ENCODE measurements around the gene DVL3.
"Not testable (repeated sequence)": the region's sequence is repeated elsewhere in the genome, so short reads cannot be mapped to it uniquely, and the experiment has no call there.

DVL3 gene

DNA sequence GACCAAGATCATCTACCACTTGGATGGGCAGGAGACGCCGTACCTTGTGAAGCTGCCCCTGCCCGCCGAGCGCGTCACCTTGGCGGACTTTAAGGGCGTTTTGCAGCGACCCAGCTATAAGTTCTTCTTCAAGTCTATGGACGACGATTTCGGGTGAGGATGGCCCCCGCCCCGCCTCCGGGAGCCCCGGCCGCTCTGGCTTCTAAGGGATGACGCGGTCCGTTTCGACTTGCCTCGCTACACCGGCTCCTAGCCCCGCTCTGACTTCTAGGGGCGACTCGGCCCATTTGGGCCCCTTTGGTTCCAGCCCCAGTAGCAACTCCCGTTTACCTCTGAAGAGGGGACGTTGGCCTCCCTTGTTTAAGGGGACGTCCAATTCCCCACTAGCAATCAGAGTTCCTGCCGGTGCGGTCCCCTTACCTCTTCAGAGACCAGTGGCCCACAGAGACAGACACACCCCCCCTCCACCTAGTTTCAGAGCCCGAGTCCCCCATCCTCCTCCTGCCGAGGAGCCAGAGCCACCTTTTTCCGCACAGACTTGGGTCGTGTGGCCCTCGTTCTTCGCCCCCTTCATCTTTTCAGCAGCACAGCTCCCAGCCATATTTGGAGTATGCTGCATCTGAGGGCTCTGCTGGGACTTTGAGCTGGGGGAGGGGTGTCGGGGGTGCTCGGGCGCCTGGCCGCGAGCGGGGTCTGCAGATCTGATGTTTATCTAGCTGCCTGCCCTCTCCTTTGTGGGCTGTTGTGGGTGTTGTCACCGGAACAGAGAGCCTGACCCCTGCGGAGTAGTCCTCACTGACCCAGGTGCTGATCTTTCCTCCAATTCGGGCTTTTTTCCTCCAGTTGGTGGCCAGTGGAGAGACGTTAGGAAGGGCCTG is 706 bp downstream of the DVL3 start:
- DNase-seq (ENCODE audit: low read depth in 2 of 2) = no peak

DNA sequence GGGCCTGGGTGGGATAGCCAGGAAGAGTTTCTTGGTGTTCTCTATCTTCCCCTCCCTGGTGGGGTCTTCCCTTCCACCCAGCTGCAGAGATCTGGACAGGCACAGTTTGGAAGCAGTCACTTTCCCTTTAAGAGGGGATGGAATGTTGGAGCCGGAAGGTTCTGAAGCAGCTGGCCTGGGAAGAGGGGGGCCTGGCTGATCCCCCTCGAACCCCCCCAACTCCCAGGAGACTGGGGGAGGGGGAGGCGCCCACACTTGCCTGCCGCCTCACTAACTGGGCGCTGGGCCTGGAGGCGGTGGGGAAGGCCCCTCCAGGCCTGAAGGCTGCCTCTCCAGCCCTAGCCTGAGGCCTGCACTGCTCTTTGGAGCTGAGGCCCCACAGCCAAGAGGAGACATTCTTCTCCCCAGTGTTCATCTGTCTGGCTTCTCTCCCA is 1.4 kb downstream of the DVL3 start:
- DNase-seq (ENCODE audit: low read depth in 2 of 2) = no peak

DNA sequence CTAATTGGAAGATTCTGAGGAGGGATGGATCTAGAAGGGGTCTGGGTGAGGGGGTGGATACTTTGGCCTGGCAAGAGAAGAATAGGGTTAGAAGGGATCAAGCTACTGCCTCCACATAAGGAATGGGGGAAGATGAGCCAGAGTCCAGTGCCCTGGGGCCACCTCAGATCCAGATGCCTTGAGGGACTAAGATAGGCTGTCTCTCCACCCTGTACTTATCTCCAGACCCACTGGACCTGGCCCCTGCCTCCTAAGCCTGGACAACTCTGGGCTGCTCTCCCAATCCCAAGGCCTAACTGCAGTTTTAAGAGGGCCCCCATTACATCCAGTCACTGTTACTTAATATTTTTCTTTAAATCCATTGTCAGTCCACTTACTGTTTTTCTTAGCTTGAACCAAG is 2.0 kb downstream of the DVL3 start:
- DNase-seq (ENCODE audit: low read depth in 2 of 2) = no peak

GRCh38 chr3:184158404-184158803 is 3.2 kb downstream of the DVL3 start:
- DNase-seq (ENCODE audit: low read depth in 2 of 2) = no peak

- no peak for DNase-seq (ENCODE audit: low read depth in 2 of 2)
Observed at GRCh38 chr3:184160456-184160855, 5.3 kb downstream of the DVL3 start.

- not testable (repeated sequence) for DNase-seq (ENCODE audit: low read depth in 2 of 2)
Observed at GRCh38 chr3:184162571-184163070, 7.4 kb downstream of the DVL3 start.

DNA sequence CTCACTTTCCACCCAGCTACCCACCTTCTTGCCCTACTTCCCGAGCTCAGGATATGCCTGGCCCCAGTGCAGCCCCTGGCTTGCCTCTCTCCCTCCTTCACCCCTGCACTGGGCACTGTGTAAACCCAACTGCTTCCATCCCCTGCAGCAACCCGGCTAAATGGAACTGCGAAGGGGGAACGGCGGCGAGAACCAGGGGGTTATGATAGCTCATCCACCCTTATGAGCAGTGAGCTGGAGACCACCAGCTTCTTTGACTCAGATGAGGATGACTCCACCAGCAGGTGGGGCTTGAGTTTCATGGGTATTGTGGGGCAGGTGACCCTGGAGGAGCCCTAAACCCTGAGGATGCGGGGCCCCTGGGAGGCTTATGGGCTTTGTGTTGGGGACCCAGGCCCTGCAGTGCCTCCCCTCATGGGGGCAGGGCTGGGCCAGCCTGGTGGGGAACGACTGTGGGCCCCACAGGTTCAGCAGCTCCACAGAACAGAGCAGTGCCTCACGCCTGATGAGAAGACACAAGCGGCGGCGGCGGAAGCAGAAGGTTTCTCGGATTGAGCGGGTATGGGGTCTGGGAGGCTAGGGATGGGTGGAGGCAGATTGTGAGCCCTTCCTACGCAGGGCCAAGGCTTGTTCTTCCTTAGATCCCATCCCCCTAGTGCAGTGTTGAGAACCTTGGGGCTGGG is 9.6 kb downstream of the DVL3 start:
- no peak for DNase-seq (ENCODE audit: low read depth in 2 of 2)

GRCh38 chr3:184165543-184165942 is 10.4 kb downstream of the DVL3 start:
- DNase-seq (ENCODE audit: low read depth in 2 of 2) = no peak

DNA sequence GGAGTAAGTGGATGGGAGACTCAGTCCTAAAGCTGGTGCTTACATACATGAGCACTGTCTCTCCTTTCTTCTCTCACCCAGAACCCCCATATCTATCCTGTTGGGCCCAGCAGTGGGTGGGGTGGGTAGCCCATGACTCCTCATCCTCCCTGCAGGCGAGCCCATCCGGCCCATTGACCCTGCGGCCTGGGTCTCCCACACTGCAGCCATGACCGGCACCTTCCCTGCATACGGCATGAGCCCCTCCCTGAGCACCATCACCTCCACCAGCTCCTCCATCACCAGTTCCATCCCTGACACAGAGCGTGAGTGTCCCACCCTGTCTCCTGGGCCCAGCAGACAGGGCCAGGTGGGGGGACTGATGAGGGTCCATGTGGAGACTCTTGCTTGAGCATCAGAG is 11.5 kb downstream of the DVL3 start:
- no peak for DNase-seq (ENCODE audit: low read depth in 2 of 2)

GRCh38 chr3:184167786-184168185 is 12.6 kb downstream of the DVL3 start:
- DNase-seq (ENCODE audit: low read depth in 2 of 2) = no peak

GRCh38 chr3:184168363-184169120 is 13.4 kb downstream of the DVL3 start:
- DNase-seq (ENCODE audit: low read depth in 2 of 2) = no peak

GRCh38 chr3:184169896-184170875 is 15.0 kb downstream of the DVL3 start:
- DNase-seq (ENCODE audit: low read depth in 2 of 2) = no peak

DNA sequence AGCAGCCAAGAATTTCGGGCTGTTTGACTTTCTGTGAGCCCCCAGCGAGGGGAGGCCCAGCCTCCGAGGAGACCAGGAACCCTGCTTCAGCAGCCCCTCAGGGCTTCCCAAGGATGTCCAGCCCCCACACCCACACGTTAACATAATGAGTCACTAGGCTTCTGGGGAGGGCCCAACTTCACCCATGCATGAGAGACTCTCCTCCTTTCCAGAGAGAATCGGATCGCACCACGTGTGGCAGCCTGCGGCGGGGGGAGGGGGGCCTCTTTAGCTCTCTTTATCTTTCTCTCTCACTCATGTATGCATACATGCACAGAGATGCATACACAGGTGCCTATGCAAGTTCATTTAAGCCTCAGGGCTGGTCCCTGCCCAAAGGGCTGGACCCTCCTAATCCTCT is 16.4 kb downstream of the DVL3 start:
- DNase-seq (ENCODE audit: low read depth in 2 of 2) = no peak

DNA sequence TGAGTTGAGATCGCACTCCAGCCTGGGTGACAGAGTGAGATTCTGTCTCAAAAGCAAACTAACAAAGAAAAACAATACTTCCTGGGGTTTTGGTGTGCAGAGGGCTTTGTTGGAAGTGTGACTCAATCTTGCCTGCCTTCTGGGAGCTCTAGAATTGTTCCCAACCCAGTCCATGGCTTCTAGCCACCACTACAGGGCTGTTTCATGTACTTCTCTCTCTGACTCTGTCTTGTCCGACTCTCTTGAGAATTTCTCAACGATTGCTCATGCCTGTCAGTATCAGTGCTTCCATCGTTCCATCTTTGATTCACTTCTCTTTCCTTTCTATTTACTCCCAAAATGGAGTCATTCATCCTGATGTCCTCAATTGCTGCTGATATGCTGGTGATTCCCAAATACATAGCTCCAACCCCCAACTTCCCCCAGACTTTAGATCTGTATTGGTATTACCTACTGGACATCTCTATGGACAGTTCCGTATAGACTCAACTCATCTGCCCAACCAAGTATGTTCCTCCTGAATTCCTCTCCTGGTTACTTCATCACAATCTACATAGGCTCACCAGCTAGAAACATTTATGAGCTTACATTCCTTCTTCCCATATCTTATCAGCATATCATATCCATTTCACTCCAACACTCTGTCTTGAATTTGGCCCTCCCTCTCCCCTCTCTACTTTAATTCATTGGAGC is 17.6 kb downstream of the DVL3 start:
- no peak for DNase-seq (ENCODE audit: low read depth in 2 of 2)

DNA sequence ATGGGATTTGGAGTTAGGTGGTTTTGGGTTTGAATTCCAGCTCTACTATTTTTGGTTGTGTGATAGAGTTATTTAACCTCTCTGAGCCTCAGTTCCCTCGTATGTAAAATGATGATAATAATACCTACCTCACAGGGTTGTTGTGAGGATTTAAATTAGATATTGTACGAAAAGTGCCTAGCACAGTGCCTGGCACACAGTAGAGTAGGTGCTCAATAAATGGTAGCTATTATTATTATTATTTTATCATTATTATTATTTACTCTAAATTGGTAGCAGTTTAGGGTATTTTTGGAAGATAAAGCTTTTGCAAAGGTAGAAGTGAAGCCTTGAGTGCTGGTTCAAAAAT is 18.2 kb downstream of the DVL3 start:
- DNase-seq (ENCODE audit: low read depth in 2 of 2) = no peak

- no peak for DNase-seq (ENCODE audit: low read depth in 2 of 2)
Observed at GRCh38 chr3:184174284-184174645, 19.1 kb downstream of the DVL3 start.

DNA sequence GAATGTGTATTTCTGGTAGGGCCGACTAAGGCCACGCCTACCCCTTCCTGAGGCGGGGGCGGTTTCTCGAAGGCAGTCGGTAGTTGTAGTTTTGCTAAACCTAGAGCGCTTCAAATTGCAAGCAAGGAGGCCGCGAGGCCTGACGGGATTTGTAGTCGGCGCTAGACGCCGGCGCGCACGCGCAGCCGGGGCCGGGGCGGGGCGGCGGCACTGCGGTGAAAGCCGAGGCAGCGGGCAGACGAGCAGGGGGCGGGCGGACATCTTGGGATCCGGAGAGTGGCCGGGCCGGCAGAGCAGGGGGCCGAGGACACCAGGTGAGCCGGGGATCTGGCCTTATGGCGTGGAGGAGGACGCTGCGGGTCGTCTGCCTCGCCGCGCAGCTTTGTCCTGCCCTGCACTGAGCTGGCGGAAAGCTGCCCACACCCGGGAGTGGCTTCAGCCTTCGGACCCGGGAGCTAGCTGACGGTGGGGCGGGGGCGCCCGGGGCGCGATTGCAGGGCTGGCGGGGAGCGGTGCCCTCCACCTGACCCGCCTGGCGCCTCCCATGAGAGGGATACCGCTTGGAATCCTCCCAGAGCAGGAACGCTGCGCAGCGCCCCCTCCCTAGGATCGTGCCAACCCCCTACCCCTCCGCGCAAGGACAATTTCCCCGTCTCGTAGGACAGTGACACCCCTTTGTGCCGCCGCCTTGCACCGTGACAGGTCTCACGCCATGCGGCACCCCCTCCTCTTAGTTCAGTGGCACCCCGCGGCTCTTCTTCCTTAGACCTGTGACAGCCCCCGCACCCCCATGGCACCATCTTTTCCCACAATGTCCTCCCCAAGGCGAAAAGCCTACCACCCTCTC is 19.7 kb downstream of the DVL3 start, which contains the start of gene AP2M1:
TSS of gene AP2M1 (plus strand) at position 210 of the 847 bp plus-strand sequence. CDS start 2,139 bp downstream, outside the sequence.
- peak; percentile 97 to 98 for DNase-seq (ENCODE audit: low read depth in 2 of 2)

DNA sequence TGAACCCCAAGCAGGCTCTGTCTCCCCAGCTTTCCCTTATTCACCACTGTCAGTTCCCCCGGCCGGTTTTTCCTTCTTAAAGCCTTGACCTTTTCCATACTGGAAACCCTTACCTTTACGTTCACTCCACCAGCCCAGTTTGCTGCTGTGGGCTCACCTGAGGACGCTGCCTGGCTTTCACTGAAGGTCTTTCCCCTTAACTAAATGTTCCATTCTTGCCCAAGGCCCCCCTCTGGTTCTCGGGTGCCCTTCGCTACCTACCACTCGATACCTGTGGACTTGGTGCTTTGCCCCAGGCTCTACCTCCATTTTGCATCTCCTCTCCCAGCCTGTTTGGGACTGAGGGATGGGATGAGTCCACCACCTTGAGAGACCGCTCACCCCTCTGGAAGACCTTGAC is 20.3 kb downstream of the DVL3 start:
- DNase-seq (ENCODE audit: low read depth in 2 of 2) = no peak

GRCh38 chr3:184175981-184176376 is 20.8 kb downstream of the DVL3 start:
- no peak for DNase-seq (ENCODE audit: low read depth in 2 of 2)

All from activated CD8-positive, alpha-beta memory T cell treated with anti-CD3 and anti-CD28 coated beads for 4 hours (primary cell).